K562 (cell line): ENCODE measurements around the gene C20orf141. TPM values are rescaled to one million over a fixed set of nuclear protein-coding genes. Genes with fewer than 3 reads are reported as not detected.

Source experiments
- ARID1B ChIP-seq: fragments of 450-650 bp; IDR thresholded peaks from 2 replicates; pipeline ENCODE4 v1.6.1; 2016; ENCODE audit warnings: antibody characterized with exemption, mild to moderate bottlenecking, inconsistent platforms
- ATF3 ChIP-seq, 2 experiments: fragments of 450-650 bp in 1 of 2; sonication (generic) in 1 of 2; formaldehyde crosslinking in 1 of 2; IDR thresholded peaks in 1 of 2; conservative IDR thresholded peaks in 1 of 2; 2 replicates each; pipeline versions ENCODE4 v1.6.1 to v1.8.1; 2016 to 2023; ENCODE audit warnings: mild to moderate bottlenecking in 2 of 2, moderate library complexity in 2 of 2, inconsistent platforms in 1 of 2, missing genetic modification reagents in 1 of 2
- BDP1 ChIP-seq: IDR thresholded peaks from 3 replicates; pipeline ENCODE4 v1.6.1; 2011; ENCODE audit not compliant: insufficient read length, insufficient read depth
- CAMTA2 ChIP-seq: fragments of 250-450 bp; sonication (Bioruptor Pico); conservative IDR thresholded peaks from 2 replicates; pipeline ENCODE4 v1.5.1; 2022
- DEAF1 ChIP-seq: fragments of 450-650 bp; formaldehyde crosslinking; IDR thresholded peaks from 2 replicates; pipeline ENCODE4 v1.4.0; 2020; ENCODE audit warnings: mild to moderate bottlenecking, moderate library complexity
- FOXM1 ChIP-seq, 2 experiments: fragments of 450-650 bp in 1 of 2; sonication (generic) in 1 of 2; formaldehyde crosslinking in 1 of 2; IDR thresholded peaks; 2 replicates each; pipeline versions ENCODE4 v1.6.1 to v1.9.0; 2017 to 2022; ENCODE audit warnings: low read depth in 2 of 2, mild to moderate bottlenecking in 2 of 2, missing genetic modification reagents in 1 of 2, moderate library complexity in 1 of 2
- HCFC1 ChIP-seq: IDR thresholded peaks from 2 replicates; pipeline ENCODE4 v1.6.1; 2012; ENCODE audit warnings: low read depth, low read length, improper control_type of control experiment
- HDAC3 ChIP-seq: fragments of 450-650 bp; IDR thresholded peaks from 2 replicates; pipeline ENCODE4 v1.6.1; 2018; ENCODE audit warnings: borderline replicate concordance, mild to moderate bottlenecking, moderate library complexity; ENCODE audit not compliant: partially characterized antibody
- HMG20A ChIP-seq: fragments of 450-650 bp; formaldehyde crosslinking; conservative IDR thresholded peaks from 2 replicates; pipeline ENCODE4 v1.4.0; 2020; ENCODE audit warnings: mild to moderate bottlenecking, mixed read lengths
- KLF16 ChIP-seq: IDR thresholded peaks from 2 replicates; pipeline ENCODE4 v1.6.1; 2016; ENCODE audit warnings: antibody characterized with exemption
- MEF2A ChIP-seq: IDR thresholded peaks from 2 replicates; pipeline ENCODE4 v1.6.1; 2011; ENCODE audit warnings: low read depth, mild to moderate bottlenecking, low read length, moderate library complexity; ENCODE audit not compliant: control insufficient read depth
- NFYB ChIP-seq: IDR thresholded peaks from 2 replicates; pipeline ENCODE4 v1.6.1; 2011; ENCODE audit warnings: mild to moderate bottlenecking, moderate library complexity; ENCODE audit not compliant: insufficient read length; ENCODE audit errors: extremely low read depth
- SMARCC2 ChIP-seq: fragments of 450-650 bp; IDR thresholded peaks from 2 replicates; pipeline ENCODE4 v1.6.1; 2017; ENCODE audit warnings: antibody characterized with exemption, moderate library complexity, mild to moderate bottlenecking, low read depth
- TAF15 ChIP-seq: fragments of 200-400 bp; formaldehyde crosslinking; IDR thresholded peaks from 2 replicates; pipeline ENCODE4 v1.6.1; 2017; ENCODE audit warnings: mild to moderate bottlenecking, low read depth, low read length, moderate library complexity
- TCF15 ChIP-seq: fragments of 250-450 bp; sonication (Bioruptor Pico); IDR thresholded peaks from 2 replicates; pipeline ENCODE4 v1.8.0; 2022; ENCODE audit warnings: moderate library complexity, mild to moderate bottlenecking, inconsistent platforms
- THRA ChIP-seq: fragments of 450-650 bp; IDR thresholded peaks from 2 replicates; pipeline ENCODE4 v1.6.1; 2017; ENCODE audit warnings: mild to moderate bottlenecking, moderate library complexity
- TSC22D4 ChIP-seq: fragments of 450-650 bp; IDR thresholded peaks from 2 replicates; pipeline ENCODE4 v1.6.1; 2016; ENCODE audit warnings: missing genetic modification characterization, missing biosample characterization, control low read depth
- ZNF12 ChIP-seq: sonication (generic); formaldehyde crosslinking; IDR thresholded peaks from 2 replicates; pipeline ENCODE4 v1.4.0; 2020; ENCODE audit warnings: mild to moderate bottlenecking, missing genetic modification reagents
- ZNF384 ChIP-seq: IDR thresholded peaks from 2 replicates; pipeline ENCODE4 v1.6.1; 2012; ENCODE audit warnings: low read depth, low read length, improper control_type of control experiment
- ZNF436 ChIP-seq: fragments of 250-450, 450-650 bp; sonication (Bioruptor Pico); formaldehyde crosslinking; IDR thresholded peaks from 2 replicates; pipeline ENCODE4 v1.7.0; 2020; ENCODE audit warnings: mild to moderate bottlenecking
- polyA plus RNA-seq, 8 experiments: library from polyadenylated mRNA; depleted of rRNA in 4 of 8; stranded (reverse) in 5 of 8; unstranded in 3 of 8; fragments of >200 nt; fragmentation: Nextera tagmentation in 2 of 8; fragmentation: Illumina TruSeq in 1 of 8; extraction: Ambion mirVana in 2 of 8; extraction: Trizol in 1 of 8; gene quantifications; 2 replicates each; pipeline versions ENCODE4 v1.2.1 to v1.2.3, GENCODE V29; 2011 to 2014; ENCODE audit warnings: inconsistent platforms in 1 of 8, missing spikeins in 1 of 8
- total RNA-seq, 7 experiments: library from RNA; depleted of rRNA in 6 of 7; stranded (reverse); fragments of >200 nt in 6 of 7; fragmentation: Illumina TruSeq in 2 of 7; extraction: Trizol in 2 of 7; gene quantifications; 2 replicates each; pipeline versions ENCODE4 v1.2.1 to v1.2.3, GENCODE V29; 2011 to 2021; ENCODE audit warnings: low replicate concordance in 1 of 7

Gene C20orf141
- total and polyA plus RNA-seq, 9 of the 15 experiments (the other 6 are each of a cell fraction or from before 2014, with no cell fraction given): not detected

DNA sequence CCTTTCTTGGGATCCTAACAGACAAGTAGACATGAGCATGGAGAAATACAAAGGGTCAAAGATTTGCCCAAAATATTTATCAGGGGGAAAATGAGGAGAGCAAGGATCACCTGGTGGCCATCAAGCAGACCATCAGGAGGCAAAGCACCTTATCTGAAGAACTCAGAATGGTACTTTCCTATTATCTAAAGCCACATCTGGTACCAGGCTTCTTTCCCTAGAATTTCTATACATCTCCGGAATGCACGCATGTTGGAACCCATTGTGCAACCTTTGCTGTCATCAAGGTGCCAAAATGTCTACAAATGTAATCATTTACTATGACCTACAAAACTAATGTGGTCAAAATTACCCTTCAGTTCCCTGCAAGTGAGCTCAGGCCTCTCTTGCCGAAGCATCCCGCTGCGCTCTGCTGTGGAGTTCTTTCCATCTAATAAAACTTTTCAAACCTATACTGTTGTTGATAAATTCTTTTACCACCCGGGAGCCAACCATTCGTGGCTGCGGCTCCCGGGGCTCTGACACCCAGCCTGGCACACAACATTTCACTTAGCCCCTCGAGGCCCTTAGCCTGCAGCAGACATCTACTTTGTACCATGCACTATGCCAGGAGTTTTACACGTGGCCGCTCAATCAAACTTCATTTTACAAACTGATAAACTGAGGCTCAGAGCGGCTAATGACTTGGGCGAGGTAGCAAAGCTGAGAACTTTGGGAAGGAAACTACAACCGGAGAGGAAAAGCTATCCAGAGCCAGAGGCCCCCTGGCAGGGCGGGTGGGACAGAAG lies 10.6 kb upstream of the C20orf141 start (continued):
- TF ChIP-seq MEF2A: no peak
- peak; percentile 58 for TF ChIP-seq FOXM1 (IDR thresholded peaks at IDR 0.05; ENCODE audit: low read depth)
- TF ChIP-seq FOXM1 (CRISPR knock-in tag; IDR thresholded peaks at IDR 0.05; ENCODE audit: low read depth): no peak
- no peak for TF ChIP-seq HMG20A (CRISPR knock-in tag)
- TF ChIP-seq SMARCC2: no peak
- no peak for TF ChIP-seq DEAF1 (CRISPR knock-in tag)
- 0 out of 2 replicates have a peak, but pooled peaks have one; percentile 27 for TF ChIP-seq KLF16
- TF ChIP-seq NFYB: no peak
- TF ChIP-seq ARID1B: peak; percentile 87
- no peak for TF ChIP-seq ATF3 (IDR thresholded peaks at IDR 0.05)
- TF ChIP-seq ATF3 (CRISPR knock-in tag; conservative IDR thresholded peaks at IDR 0.05): no peak
- no peak for TF ChIP-seq CAMTA2 (CRISPR knock-in tag)
- no peak for TF ChIP-seq ZNF384
- TF ChIP-seq BDP1: no peak
- no peak for TF ChIP-seq ZNF12 (CRISPR knock-in tag)
- TF ChIP-seq TSC22D4 (tag): no peak
- TF ChIP-seq TCF15 (CRISPR knock-in tag): no peak
- TF ChIP-seq THRA: no peak
- no peak for TF ChIP-seq TAF15
- TF ChIP-seq HDAC3: no peak
- no peak for TF ChIP-seq HCFC1
- TF ChIP-seq ZNF436 (CRISPR knock-in tag): no peak
